ENCODE results near the gene CCN6.

Gene CCN6

DNA sequence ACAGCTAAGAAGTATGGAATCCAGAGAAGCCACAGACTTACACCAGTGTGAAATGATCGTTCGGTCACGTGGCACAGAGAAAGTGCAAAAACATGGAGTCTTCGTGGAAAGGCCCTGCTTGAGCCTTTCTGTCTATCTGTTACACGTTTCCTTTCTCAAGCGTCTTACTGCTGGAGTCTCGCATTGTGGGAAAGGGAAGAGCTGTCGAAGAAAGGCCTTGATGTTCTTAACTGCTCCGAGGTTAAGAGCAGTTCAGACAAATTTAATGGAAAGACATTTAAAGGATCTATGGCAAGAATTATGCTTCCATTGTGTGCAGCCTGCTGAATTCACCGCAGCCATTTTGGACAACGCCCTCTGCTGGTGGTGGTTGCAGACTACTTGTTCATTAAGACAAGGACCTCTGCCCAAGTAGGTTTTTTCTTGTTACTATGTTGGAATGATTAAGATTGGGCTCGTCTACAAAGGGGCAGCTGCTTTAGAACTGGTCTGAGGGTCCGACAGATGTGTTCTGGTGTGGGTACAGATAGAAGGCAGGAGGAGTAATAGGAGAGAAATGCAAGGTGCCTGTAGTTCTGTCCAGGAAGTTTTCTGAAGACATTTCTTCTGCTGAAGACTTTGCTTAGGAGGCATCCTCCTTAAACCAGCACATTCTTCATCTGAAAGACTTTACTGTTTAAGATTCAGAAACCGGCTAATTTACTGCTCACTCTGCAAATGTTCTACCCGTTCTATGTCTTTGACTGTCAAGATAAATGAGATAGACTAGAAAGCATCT, 24.7 kb upstream of the CCN6 start:
- H4K20me1 ChIP-seq (ENCODE audit: insufficient read depth, low read length), result no peaks in the 10 kb centered on the region
- no peaks in the 10 kb centered on the region for H3K27me3 ChIP-seq (replicated peaks; ENCODE audit: insufficient read depth, low read length)
- H3K4me1 ChIP-seq (ENCODE audit: low read length), result no peaks in the 10 kb centered on the region
- no peaks in the 10 kb centered on the region for H3K79me2 ChIP-seq (ENCODE audit: low read length)
- no peak overlapping the region for H3K4me2 ChIP-seq (ENCODE audit: low read depth, low read length)
- no peak overlapping the region for H3K4me3 ChIP-seq (ENCODE audit: low read length)
- no peaks in the 10 kb centered on the region for H3F3A ChIP-seq (ENCODE audit: insufficient read depth, low read length)
- peak overlapping the region; percentile 32 for H2AFZ ChIP-seq (ENCODE audit: low read length)
- peak; percentile 60 for DNase-seq
- H3K9ac ChIP-seq (ENCODE audit: low read length), result no peak overlapping the region
- H3K36me3 ChIP-seq (replicated peaks; ENCODE audit: insufficient read depth, low read length), result no peaks in the 10 kb centered on the region
- no peaks in the 10 kb centered on the region for H3K9me2 ChIP-seq (replicated peaks; ENCODE audit: insufficient read depth, low read length)
- no peaks in the 10 kb centered on the region for H3K9me3 ChIP-seq (replicated peaks; ENCODE audit: insufficient read depth, low read length)
- H3K27ac ChIP-seq (ENCODE audit: low read length), result no peak overlapping the region
- no peak for TF ChIP-seq EZH2phosphoT487 (IDR thresholded peaks at IDR 0.05; ENCODE audit: low read length)
- TF ChIP-seq, protein P1, sequence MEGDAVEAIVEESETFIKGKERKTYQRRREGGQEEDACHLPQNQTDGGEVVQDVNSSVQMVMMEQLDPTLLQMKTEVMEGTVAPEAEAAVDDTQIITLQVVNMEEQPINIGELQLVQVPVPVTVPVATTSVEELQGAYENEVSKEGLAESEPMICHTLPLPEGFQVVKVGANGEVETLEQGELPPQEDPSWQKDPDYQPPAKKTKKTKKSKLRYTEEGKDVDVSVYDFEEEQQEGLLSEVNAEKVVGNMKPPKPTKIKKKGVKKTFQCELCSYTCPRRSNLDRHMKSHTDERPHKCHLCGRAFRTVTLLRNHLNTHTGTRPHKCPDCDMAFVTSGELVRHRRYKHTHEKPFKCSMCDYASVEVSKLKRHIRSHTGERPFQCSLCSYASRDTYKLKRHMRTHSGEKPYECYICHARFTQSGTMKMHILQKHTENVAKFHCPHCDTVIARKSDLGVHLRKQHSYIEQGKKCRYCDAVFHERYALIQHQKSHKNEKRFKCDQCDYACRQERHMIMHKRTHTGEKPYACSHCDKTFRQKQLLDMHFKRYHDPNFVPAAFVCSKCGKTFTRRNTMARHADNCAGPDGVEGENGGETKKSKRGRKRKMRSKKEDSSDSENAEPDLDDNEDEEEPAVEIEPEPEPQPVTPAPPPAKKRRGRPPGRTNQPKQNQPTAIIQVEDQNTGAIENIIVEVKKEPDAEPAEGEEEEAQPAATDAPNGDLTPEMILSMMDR (IDR thresholded peaks at IDR 0.05; ENCODE audit: low read length), result peak; percentile 83

DNA sequence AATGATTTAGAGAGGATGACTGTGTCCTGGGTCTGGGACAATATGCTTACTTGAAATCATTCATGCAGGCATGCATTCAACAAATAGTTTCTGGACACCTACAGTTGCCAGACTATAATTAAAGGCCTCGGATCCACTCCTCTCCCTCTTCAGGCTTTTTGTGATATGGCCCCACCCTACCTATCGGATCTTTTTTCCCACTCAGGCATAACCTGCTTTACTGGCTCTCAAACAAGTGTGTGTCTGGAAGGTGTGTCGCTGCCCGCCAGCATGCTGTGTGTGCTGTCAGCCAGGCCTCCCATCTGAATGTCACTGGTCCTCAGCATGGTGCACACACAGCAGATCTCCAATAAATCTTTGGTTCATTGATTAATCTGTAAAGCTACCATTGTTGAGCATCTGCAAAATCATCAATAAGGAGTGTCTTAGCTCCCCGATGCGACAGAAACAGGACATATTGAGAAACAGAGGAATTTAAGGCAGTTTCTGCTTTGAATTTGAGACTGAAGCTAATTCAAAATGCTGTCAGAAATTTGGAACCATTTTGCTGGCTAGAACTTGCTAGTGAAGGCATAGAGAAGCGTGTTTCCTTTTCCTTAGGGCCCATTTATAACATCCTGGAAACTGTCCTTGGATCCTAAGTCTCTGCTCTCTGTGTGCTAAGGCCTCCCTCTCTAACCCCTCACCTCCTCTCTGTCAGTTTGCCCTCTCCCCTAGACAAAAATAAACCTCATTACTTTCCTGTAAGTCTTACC, 23.5 kb upstream of the CCN6 start:
- H3K4me1 ChIP-seq (ENCODE audit: low read length), result no peaks in the 10 kb centered on the region
- H3K9ac ChIP-seq (ENCODE audit: low read length), result no peak overlapping the region
- no peak overlapping the region for H3K4me3 ChIP-seq (ENCODE audit: low read length)
- no peaks in the 10 kb centered on the region for H3K79me2 ChIP-seq (ENCODE audit: low read length)
- no peaks in the 10 kb centered on the region for H3K9me2 ChIP-seq (replicated peaks; ENCODE audit: insufficient read depth, low read length)
- H3K4me2 ChIP-seq (ENCODE audit: low read depth, low read length), result no peak overlapping the region
- no peaks in the 10 kb centered on the region for H3F3A ChIP-seq (ENCODE audit: insufficient read depth, low read length)
- no peak overlapping the region for H3K27ac ChIP-seq (ENCODE audit: low read length)
- no peak for TF ChIP-seq EZH2phosphoT487 (IDR thresholded peaks at IDR 0.05; ENCODE audit: low read length)
- no peak for TF ChIP-seq EZH2 (optimal IDR thresholded peaks at IDR 0.05; ENCODE audit: low read depth, low read length)
- TF ChIP-seq, protein P1 (IDR thresholded peaks at IDR 0.05; ENCODE audit: low read length), result no peak
- H2AFZ ChIP-seq (ENCODE audit: low read length), result no peak overlapping the region
- H3K27me3 ChIP-seq (replicated peaks; ENCODE audit: insufficient read depth, low read length), result no peaks in the 10 kb centered on the region
- no peaks in the 10 kb centered on the region for H4K20me1 ChIP-seq (ENCODE audit: insufficient read depth, low read length)
- H3K36me3 ChIP-seq (replicated peaks; ENCODE audit: insufficient read depth, low read length), result no peaks in the 10 kb centered on the region
- DNase-seq, result no peak
- H3K9me3 ChIP-seq (replicated peaks; ENCODE audit: insufficient read depth, low read length), result no peaks in the 10 kb centered on the region

DNA sequence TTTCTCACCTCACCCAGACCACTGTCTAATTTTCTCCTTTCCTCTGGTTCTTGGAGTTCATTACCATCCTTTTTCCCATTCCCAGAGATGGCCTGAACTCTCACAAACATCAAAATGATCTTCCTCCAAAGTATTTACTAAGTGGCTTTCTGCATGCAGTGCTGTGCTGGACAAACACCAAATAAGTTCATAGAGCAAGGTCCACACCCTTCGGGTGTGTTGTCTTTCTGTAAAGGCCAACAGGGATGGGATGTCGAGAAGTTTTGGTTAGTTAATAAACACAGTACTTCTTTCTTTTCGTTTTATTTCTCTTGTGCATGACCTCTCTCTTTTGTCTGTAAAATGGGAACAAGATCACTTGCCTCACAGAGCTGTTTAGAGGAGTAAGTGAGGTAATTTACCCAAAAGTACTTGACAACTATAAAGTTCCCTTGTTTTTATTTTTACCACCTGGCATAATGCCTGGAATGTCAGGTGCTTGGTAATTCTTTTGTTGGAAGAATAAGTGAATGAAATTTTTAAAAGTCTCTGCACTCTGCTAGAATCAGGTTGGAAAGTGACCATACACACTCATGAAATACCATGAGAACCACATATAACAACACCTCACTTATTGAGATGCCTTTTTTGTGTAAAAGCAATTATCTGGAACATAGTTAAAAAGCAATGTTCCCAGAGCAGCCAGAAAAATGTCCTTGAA, 22.8 kb upstream of the CCN6 start:
- DNase-seq, result no peak
- no peak overlapping the region for H3K27ac ChIP-seq (ENCODE audit: low read length)
- no peak overlapping the region for H3K4me3 ChIP-seq (ENCODE audit: low read length)
- no peaks in the 10 kb centered on the region for H4K20me1 ChIP-seq (ENCODE audit: insufficient read depth, low read length)
- TF ChIP-seq EZH2phosphoT487 (IDR thresholded peaks at IDR 0.05; ENCODE audit: low read length), result no peak
- TF ChIP-seq EZH2 (optimal IDR thresholded peaks at IDR 0.05; ENCODE audit: low read depth, low read length), result no peak
- TF ChIP-seq, protein P1 (IDR thresholded peaks at IDR 0.05; ENCODE audit: low read length), result no peak
- no peaks in the 10 kb centered on the region for H3K4me1 ChIP-seq (ENCODE audit: low read length)
- no peaks in the 10 kb centered on the region for H3K27me3 ChIP-seq (replicated peaks; ENCODE audit: insufficient read depth, low read length)
- no peak overlapping the region for H2AFZ ChIP-seq (ENCODE audit: low read length)
- H3K79me2 ChIP-seq (ENCODE audit: low read length), result no peaks in the 10 kb centered on the region
- H3K9me2 ChIP-seq (replicated peaks; ENCODE audit: insufficient read depth, low read length), result no peaks in the 10 kb centered on the region
- H3K9me3 ChIP-seq (replicated peaks; ENCODE audit: insufficient read depth, low read length), result no peaks in the 10 kb centered on the region
- H3K36me3 ChIP-seq (replicated peaks; ENCODE audit: insufficient read depth, low read length), result no peaks in the 10 kb centered on the region
- H3F3A ChIP-seq (ENCODE audit: insufficient read depth, low read length), result no peaks in the 10 kb centered on the region
- H3K4me2 ChIP-seq (ENCODE audit: low read depth, low read length), result no peak overlapping the region
- no peak overlapping the region for H3K9ac ChIP-seq (ENCODE audit: low read length)

Measured in MM.1S (cell line).